Lower leg skin (tissue), 3 donors: ENCODE data around the gene RHOA.

Experiments
- POLR2A ChIP-seq, 2 donors: fragments of 450-650 bp; IDR thresholded peaks; one replicate each; pipeline ENCODE4 v1.6.1; 2016 to 2017; ENCODE audit warnings: antibody characterized with exemption in 2 of 2, mild to moderate bottlenecking in 1 of 2, moderate library complexity in 1 of 2
- TF ChIP-seq, protein P1 (sequence below), 3 donors: fragments of 450-650 bp; IDR thresholded peaks; one replicate each; pipeline ENCODE4 v1.5.1; 2016; ENCODE audit warnings: antibody characterized with exemption in 3 of 3, mild to moderate bottlenecking in 3 of 3, moderate library complexity in 2 of 3

DNA sequence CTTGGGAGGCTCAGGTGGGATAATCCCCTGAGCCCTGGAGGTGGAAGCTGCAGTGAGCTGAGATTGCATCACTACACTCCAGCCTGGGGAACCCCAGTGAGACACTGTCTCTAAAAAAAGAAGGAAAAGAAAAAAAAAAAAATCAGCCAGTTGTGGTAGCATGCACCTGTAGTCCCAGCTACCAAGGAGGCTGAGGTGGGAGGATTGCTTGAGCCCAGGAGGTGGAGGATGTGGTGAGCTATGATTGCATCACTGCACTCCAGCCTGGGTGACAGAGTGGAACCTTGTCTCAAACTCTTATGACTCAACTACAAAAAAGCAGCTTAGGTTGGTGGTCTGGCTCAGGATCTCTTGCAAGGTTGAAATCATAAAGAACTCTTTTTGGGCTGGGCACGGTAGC is 34.3 kb downstream of the RHOA start:
- TF ChIP-seq, protein P1, sequence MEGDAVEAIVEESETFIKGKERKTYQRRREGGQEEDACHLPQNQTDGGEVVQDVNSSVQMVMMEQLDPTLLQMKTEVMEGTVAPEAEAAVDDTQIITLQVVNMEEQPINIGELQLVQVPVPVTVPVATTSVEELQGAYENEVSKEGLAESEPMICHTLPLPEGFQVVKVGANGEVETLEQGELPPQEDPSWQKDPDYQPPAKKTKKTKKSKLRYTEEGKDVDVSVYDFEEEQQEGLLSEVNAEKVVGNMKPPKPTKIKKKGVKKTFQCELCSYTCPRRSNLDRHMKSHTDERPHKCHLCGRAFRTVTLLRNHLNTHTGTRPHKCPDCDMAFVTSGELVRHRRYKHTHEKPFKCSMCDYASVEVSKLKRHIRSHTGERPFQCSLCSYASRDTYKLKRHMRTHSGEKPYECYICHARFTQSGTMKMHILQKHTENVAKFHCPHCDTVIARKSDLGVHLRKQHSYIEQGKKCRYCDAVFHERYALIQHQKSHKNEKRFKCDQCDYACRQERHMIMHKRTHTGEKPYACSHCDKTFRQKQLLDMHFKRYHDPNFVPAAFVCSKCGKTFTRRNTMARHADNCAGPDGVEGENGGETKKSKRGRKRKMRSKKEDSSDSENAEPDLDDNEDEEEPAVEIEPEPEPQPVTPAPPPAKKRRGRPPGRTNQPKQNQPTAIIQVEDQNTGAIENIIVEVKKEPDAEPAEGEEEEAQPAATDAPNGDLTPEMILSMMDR (IDR thresholded peaks at IDR 0.05), result no peak
- TF ChIP-seq POLR2A (IDR thresholded peaks at IDR 0.05), result no peak
